22Rv1 (cell line): ENCODE results near the gene FAM76A.
"Not testable (repeated sequence)": the region's sequence is repeated elsewhere in the genome, so short reads cannot be mapped to it uniquely, and the experiment has no call there.

Source experiments
- ZFX ChIP-seq: fragments of 450-650 bp; IDR thresholded peaks from 2 replicates; pipeline ENCODE4 v1.6.1; 2017; ENCODE audit warnings: antibody characterized with exemption, borderline replicate concordance
- TF ChIP-seq, protein P1 (sequence below): fragments of 450-650 bp; IDR thresholded peaks from 2 replicates; pipeline ENCODE4 v1.5.1; 2017; ENCODE audit warnings: mild to moderate bottlenecking

DNA sequence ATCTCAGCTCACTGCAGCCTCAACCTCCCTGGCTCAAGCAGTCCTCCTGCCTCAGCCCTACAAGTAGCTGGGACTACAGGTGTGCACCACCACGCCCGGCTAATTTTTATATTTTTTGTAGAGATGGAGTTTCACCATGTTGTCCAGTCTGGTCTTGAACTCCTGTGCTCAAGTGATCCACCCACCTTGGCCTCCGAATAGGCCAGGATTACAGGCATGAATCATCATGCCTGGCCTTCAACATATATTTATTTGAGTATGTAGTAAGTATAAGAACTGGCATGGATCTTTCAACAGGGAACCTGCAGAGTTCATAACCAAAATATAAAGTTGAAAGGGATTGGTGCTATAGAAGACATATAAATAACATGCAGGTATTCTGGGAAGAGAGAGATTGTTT, 49.6 kb downstream of the FAM76A start:
- TF ChIP-seq, protein P1, sequence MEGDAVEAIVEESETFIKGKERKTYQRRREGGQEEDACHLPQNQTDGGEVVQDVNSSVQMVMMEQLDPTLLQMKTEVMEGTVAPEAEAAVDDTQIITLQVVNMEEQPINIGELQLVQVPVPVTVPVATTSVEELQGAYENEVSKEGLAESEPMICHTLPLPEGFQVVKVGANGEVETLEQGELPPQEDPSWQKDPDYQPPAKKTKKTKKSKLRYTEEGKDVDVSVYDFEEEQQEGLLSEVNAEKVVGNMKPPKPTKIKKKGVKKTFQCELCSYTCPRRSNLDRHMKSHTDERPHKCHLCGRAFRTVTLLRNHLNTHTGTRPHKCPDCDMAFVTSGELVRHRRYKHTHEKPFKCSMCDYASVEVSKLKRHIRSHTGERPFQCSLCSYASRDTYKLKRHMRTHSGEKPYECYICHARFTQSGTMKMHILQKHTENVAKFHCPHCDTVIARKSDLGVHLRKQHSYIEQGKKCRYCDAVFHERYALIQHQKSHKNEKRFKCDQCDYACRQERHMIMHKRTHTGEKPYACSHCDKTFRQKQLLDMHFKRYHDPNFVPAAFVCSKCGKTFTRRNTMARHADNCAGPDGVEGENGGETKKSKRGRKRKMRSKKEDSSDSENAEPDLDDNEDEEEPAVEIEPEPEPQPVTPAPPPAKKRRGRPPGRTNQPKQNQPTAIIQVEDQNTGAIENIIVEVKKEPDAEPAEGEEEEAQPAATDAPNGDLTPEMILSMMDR, result not testable (repeated sequence)
- TF ChIP-seq ZFX, result not testable (repeated sequence)
